ENCODE results near the gene ERICH4. TPM values are rescaled to one million over a fixed set of nuclear protein-coding genes. Genes with fewer than 3 reads are reported as not detected.

The ERICH4 gene
- total RNA-seq, 4 donors from 2014 or later: not detected

GRCh38 chr19:41413947-41414346 is 29.0 kb upstream of the ERICH4 start:
- no peak for DNase-seq
- intact Hi-C loops (cut with DNase I; ENCODE audit: low total_unique reads): no loop called here
- H3K27me3 ChIP-seq: no peaks in the 10 kb centered on the region
- no peak for TF ChIP-seq CTCF (IDR thresholded peaks at IDR 0.05)
- TF ChIP-seq POLR2A (IDR thresholded peaks at IDR 0.05): no peak
- no peak overlapping the region for H3K4me3 ChIP-seq
- no peaks in the 10 kb centered on the region for H3K4me1 ChIP-seq
- no peak overlapping the region for H3K27ac ChIP-seq
- no peaks in the 10 kb centered on the region for H3K36me3 ChIP-seq
- H3K9me3 ChIP-seq: no peaks in the 10 kb centered on the region

GRCh38 chr19:41414461-41414860 is 28.5 kb upstream of the ERICH4 start:
- Histone ChIP-seq H3K27ac (no peak overlapping the region), H3K36me3 (no peaks in the 10 kb centered on the region), H3K9me3 (no peaks in the 10 kb centered on the region), H3K4me3 (no peak overlapping the region), H3K27me3 (no peaks in the 10 kb centered on the region), H3K4me1 (no peaks in the 10 kb centered on the region)
- DNase-seq: no peak
- intact Hi-C loops (cut with DNase I; ENCODE audit: low total_unique reads): no loop called here
- TF ChIP-seq CTCF (IDR thresholded peaks at IDR 0.05) (no peak), POLR2A (IDR thresholded peaks at IDR 0.05) (no peak)

- no peak overlapping the region for H3K27ac ChIP-seq
- H3K27me3 ChIP-seq: no peaks in the 10 kb centered on the region
- no peak overlapping the region for H3K4me3 ChIP-seq
- intact Hi-C loops (cut with DNase I; ENCODE audit: low total_unique reads): no loop called here
- no peaks in the 10 kb centered on the region for H3K36me3 ChIP-seq
- no peaks in the 10 kb centered on the region for H3K4me1 ChIP-seq
- no peak for TF ChIP-seq CTCF (IDR thresholded peaks at IDR 0.05)
- TF ChIP-seq POLR2A (IDR thresholded peaks at IDR 0.05): no peak
- H3K9me3 ChIP-seq: no peaks in the 10 kb centered on the region
- no peak for DNase-seq
These were observed 27.8 kb upstream of the ERICH4 start for GRCh38 chr19:41415154-41415571.

DNA sequence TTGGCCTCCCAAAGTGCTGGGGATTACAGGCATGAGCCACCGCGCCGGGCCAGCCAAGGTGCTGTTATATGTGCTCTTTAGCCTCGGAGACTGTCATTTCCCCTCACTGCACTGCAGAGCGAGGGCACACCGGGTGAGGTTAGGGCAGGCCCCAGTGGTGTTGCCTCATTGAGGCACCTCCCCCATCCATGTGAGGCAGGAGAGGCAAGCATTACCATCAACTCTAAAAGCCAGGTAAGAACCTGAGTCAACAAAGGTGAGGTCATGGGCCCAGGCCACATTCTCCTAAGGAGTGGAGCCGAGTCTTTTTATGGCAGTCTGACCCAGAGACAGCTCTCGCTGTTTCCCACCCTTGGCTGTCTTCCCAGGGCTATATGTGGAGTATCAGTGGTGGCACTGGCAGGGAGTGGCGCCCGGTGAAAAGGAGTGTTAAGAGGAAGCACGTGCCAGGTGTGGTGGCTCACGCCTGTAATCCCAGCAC is 26.7 kb upstream of the ERICH4 start:
- H3K4me3 ChIP-seq: no peak overlapping the region
- no peaks in the 10 kb centered on the region for H3K9me3 ChIP-seq
- H3K4me1 ChIP-seq: no peaks in the 10 kb centered on the region
- H3K27ac ChIP-seq: no peak overlapping the region
- no peak for TF ChIP-seq CTCF (IDR thresholded peaks at IDR 0.05)
- no peak for TF ChIP-seq POLR2A (IDR thresholded peaks at IDR 0.05)
- intact Hi-C loops (cut with DNase I; ENCODE audit: low total_unique reads): no loop called here
- no peaks in the 10 kb centered on the region for H3K36me3 ChIP-seq
- no peaks in the 10 kb centered on the region for H3K27me3 ChIP-seq
- no peak for DNase-seq

DNA sequence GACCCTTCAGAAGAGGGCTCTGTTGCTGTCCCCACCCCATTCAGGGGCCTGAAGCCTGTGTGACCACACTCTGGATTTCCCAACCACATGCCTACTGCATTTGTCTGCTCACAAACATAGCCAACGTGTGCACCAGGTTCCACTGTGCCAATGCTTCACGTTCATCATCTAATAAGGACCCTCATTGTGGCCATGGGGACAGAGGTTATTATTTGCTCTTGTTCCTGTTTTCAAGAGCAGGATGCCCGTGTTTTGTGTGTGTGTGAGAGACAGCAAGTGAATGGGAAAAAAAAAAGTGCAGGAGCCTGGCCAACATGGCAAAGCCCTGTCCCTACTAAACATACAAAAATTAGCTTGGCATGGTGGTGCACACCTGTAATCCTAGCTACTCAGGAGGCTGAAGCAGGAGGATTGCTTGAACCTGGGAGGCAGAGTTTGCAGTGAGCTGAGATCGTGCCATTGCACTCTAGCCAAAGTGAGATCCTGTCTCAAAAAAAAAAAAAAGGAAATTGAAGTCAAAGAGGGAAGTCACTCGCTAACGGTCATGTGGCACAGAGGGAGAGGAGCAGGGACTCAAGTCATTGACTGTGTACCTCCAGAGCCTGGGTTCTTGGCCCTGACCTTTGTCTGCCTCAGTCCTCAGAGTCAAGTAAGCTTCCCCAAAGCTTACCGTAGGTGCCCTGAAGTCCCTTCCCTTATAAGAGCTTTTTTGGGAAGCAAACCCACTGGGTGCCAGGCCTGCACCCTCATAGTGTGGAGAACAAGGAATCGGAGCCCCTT is 22.7 kb upstream of the ERICH4 start:
- Histone ChIP-seq H3K9me3 (no peaks in the 10 kb centered on the region), H3K27me3 (no peaks in the 10 kb centered on the region), H3K27ac (no peak overlapping the region), H3K36me3 (no peaks in the 10 kb centered on the region), H3K4me1 (no peaks in the 10 kb centered on the region), H3K4me3 (no peak overlapping the region)
- intact Hi-C loops (cut with DNase I; ENCODE audit: low total_unique reads): no loop called here
- TF ChIP-seq CTCF (IDR thresholded peaks at IDR 0.05) (no peak), POLR2A (IDR thresholded peaks at IDR 0.05) (no peak)
- no peak for DNase-seq
